Measurements from ENCODE around the gene SPTBN4. TPM values are rescaled to one million over a fixed set of nuclear protein-coding genes. Genes with fewer than 3 reads are reported as not detected.
"Not testable (repeated sequence)": the region's sequence is repeated elsewhere in the genome, so short reads cannot be mapped to it uniquely, and the experiment has no call there.

The SPTBN4 gene
- polyA plus RNA-seq, 6 donors from 2014 or later, result not detected

- no peak overlapping the region for H3K4me3 Mint-ChIP-seq
- H3K27me3 Mint-ChIP-seq, result peaks cover 42 to 69% (median 53%) of the 10 kb centered on the region in 3 donors
Measured at GRCh38 chr19:40559394-40559793, 92.6 kb downstream of the SPTBN4 start.

GRCh38 chr19:40560092-40560507, 93.3 kb downstream of the SPTBN4 start:
- Mint-ChIP-seq H3K9me3 (peaks cover 0 to 2% (median 0%) of the 10 kb centered on the region in 7 donors), H3K27ac (no peak overlapping the region), H3K4me1 (peaks cover 0 to under 1% (median 0%) of the 10 kb centered on the region in 3 donors), H3K27me3 (peaks cover 37 to 69% (median 53%) of the 10 kb centered on the region in 3 donors), H3K4me3 (no peak overlapping the region), H3K36me3 (peaks cover 0 to 9% of the 10 kb centered on the region in 2 donors)
- ATAC-seq (ENCODE audit: low read depth in 2 of 2) (no peak), DNase-seq (no peak)

More at GRCh38 chr19:40559394-40559793, 92.6 kb downstream of the SPTBN4 start:
- ATAC-seq (ENCODE audit: low read depth in 2 of 2) (no peak), DNase-seq (no peak)
- Mint-ChIP-seq H3K27ac (no peak overlapping the region), H3K36me3 (peaks cover 0 to 9% of the 10 kb centered on the region in 2 donors), H3K4me1 (peaks cover 0 to 5% (median 0%) of the 10 kb centered on the region in 3 donors), H3K9me3 (peaks cover 0 to 2% (median 0%) of the 10 kb centered on the region in 7 donors)

- Mint-ChIP-seq H3K36me3 (peaks cover 0 to 9% of the 10 kb centered on the region in 2 donors), H3K9me3 (no peaks in the 10 kb centered on the region), H3K4me1 (peaks cover 0 to 3% (median 0%) of the 10 kb centered on the region in 3 donors), H3K4me3 (no peak overlapping the region), H3K27ac (peak overlapping the region in 1 of 6 donors; percentile 73), H3K27me3 (peaks cover 37 to 72% (median 56%) of the 10 kb centered on the region in 3 donors)
- ATAC-seq (ENCODE audit: low read depth in 2 of 2) (no peak), DNase-seq (no peak)
Measured at GRCh38 chr19:40561947-40562346, 95.1 kb downstream of the SPTBN4 start.

DNA sequence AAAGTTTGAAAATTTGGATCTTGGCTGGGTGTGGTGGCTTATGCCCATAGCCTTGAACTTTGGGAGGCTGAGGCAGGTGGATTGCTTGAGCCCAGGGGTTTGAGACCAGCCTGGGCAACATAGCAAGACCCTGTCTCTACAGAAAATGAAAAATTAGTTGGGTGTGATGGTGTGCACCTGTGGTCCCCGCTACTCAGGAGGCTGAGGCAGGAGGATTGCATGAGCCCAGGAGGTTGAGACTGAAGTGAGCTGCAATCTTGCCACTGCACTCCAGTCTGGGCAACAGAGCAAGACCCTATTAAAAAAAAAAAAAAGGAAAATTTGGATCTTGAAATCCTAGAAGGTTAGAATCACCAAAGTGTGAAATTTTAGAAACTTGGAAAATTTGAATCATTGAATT, 97.7 kb downstream of the SPTBN4 start:
- H3K27me3 Mint-ChIP-seq, result peaks cover 23 to 74% (median 44%) of the 10 kb centered on the region in 3 donors
- not testable (repeated sequence) for H3K4me1 Mint-ChIP-seq; H3K9me3 Mint-ChIP-seq; ATAC-seq (ENCODE audit: low read depth in 2 of 2); H3K36me3 Mint-ChIP-seq; H3K4me3 Mint-ChIP-seq; DNase-seq; H3K27ac Mint-ChIP-seq

DNA sequence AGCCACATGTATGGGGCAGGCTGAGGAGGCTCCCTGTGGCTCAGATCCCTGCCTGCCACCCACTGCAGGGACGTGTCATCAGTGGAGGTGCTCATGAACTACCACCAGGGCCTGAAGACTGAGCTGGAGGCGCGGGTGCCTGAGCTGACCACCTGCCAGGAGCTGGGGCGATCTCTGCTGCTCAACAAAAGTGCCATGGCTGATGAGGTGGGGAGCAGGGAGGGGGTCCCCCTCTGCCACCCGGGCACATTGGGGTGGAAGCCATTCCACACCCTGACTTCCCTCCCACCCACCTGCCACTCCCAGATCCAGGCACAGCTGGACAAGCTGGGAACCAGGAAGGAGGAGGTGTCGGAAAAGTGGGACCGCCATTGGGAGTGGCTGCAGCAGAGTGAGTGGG, 98.6 kb downstream of the SPTBN4 start:
- H3K27me3 Mint-ChIP-seq, result peaks cover 19 to 70% (median 37%) of the 10 kb centered on the region in 3 donors
- peaks cover 0 to 9% of the 10 kb centered on the region in 2 donors for H3K36me3 Mint-ChIP-seq
- no peaks in the 10 kb centered on the region for H3K9me3 Mint-ChIP-seq

DNA sequence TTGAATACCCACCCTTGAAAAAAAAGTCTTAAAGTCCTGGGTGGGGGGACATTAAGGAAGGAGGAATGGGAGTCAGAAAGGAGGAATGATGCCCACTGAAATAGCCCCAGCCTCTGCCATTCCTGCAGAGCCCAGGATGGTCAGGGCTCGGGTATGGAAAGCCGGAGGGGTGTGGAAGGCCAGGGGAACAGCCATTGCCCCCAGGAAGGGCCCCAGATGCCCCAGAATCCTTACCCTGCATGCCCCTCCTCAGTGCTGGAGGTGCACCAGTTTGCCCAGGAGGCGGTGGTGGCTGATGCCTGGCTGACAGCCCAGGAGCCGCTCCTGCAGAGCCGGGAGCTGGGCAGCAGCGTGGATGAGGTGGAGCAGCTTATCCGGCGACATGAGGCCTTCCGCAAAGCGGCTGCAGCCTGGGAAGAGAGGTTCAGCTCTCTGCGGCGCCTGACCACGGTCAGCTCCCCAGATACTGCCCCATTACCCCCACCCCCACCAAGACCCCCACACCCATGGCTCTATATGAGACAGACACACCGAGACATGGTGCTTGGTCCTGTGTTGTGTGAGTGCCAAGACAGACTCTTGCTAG, 99.2 kb downstream of the SPTBN4 start:
- peaks cover 0 to 5% (median 0%) of the 10 kb centered on the region in 7 donors for H3K9me3 Mint-ChIP-seq

More for the DNA sequence above, 98.6 kb downstream of the SPTBN4 start:
- no peak for ATAC-seq (ENCODE audit: low read depth in 2 of 2)
- Mint-ChIP-seq H3K4me3 (no peak overlapping the region), H3K27ac (no peak overlapping the region), H3K4me1 (peaks cover 9 to 14% (median 9%) of the 10 kb centered on the region in 3 donors)
- no peak for DNase-seq

DNA sequence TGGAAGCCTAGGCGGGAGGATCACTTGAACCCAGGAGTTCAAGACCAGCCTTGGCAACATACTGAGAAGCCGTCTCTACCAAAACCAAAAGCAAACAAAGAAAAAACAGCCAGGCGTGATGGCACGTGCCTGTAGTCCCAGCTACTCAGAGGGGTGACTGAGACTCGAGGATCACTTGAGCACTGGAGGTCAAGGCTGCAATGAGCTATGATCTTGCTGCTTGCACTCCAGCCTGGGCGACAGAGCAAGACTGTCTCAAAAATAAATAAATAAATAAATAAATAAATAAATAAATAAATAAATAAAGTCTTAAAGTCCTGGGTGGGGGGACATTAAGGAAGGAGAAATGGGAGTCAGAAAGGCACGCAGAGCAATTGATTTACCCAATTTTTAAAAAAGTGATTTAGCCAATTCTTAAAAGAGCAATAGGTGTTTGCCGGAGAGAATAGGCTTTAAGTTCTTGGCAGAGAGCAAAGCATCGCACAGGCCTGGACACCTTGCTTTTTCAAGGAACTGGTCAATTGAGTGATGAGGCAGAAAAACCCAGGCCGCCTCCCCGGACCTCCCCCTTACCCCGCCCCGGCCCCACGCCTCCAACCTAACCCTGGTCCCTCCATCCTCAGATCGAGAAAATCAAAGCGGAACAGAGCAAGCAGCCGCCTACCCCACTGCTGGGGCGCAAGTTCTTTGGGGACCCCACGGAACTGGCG, 100.4 kb downstream of the SPTBN4 start:
- ATAC-seq (ENCODE audit: low read depth in 2 of 2) (no peak), DNase-seq (no peak)
- Mint-ChIP-seq H3K4me1 (peaks cover 16 to 20% (median 17%) of the 10 kb centered on the region in 3 donors), H3K36me3 (peaks cover 0 to 1% of the 10 kb centered on the region in 2 donors), H3K9me3 (peaks cover 0 to 6% (median 0%) of the 10 kb centered on the region in 7 donors), H3K27ac (no peak overlapping the region), H3K27me3 (peaks cover 13 to 52% (median 29%) of the 10 kb centered on the region in 3 donors), H3K4me3 (peak overlapping the region in 6 of 8 donors; percentile 35 to 79 (median 64))

More for the DNA sequence above, 99.2 kb downstream of the SPTBN4 start:
- Mint-ChIP-seq H3K4me1 (peaks cover 15 to 19% (median 15%) of the 10 kb centered on the region in 3 donors), H3K27ac (no peak overlapping the region), H3K36me3 (peaks cover 0 to 9% of the 10 kb centered on the region in 2 donors), H3K27me3 (peaks cover 19 to 64% (median 37%) of the 10 kb centered on the region in 3 donors), H3K4me3 (peak overlapping the region in 1 of 8 donors; percentile 22)
- ATAC-seq (ENCODE audit: low read depth in 2 of 2), result no peak
- no peak for DNase-seq

GRCh38 chr19:40567750-40568494, 101.1 kb downstream of the SPTBN4 start:
- peaks cover 16 to 20% (median 17%) of the 10 kb centered on the region in 3 donors for H3K4me1 Mint-ChIP-seq
- H3K27me3 Mint-ChIP-seq, result peaks cover 13 to 52% (median 27%) of the 10 kb centered on the region in 3 donors
- H3K4me3 Mint-ChIP-seq, result peak overlapping the region in 5 of 8 donors; percentile 35 to 68 (median 60)
- ATAC-seq (ENCODE audit: low read depth in 2 of 2), result no peak
- no peak overlapping the region for H3K27ac Mint-ChIP-seq
- H3K36me3 Mint-ChIP-seq, result no peaks in the 10 kb centered on the region
- H3K9me3 Mint-ChIP-seq, result peaks cover 0 to 6% (median 0%) of the 10 kb centered on the region in 7 donors
- DNase-seq, result no peak

GRCh38 chr19:40570313-40571004, 103.7 kb downstream of the SPTBN4 start:
- peak overlapping the region; percentile 69 to 97 (median 82) for H3K27ac Mint-ChIP-seq
- peaks cover 0 to 6% (median 0%) of the 10 kb centered on the region in 7 donors for H3K9me3 Mint-ChIP-seq
- peak; percentile 98 for DNase-seq
- peaks cover 17 to 20% (median 19%) of the 10 kb centered on the region in 3 donors for H3K4me1 Mint-ChIP-seq
- H3K36me3 Mint-ChIP-seq, result no peaks in the 10 kb centered on the region
- peak overlapping the region; percentile 20 to 88 (median 83) for H3K4me3 Mint-ChIP-seq
- H3K27me3 Mint-ChIP-seq, result peaks cover 4 to 31% (median 13%) of the 10 kb centered on the region in 3 donors
- peak; percentile 87 to 91 for ATAC-seq (ENCODE audit: low read depth in 2 of 2)

GRCh38 chr19:40571005-40571318, 104.2 kb downstream of the SPTBN4 start:
- Mint-ChIP-seq H3K4me3 (peak overlapping the region; percentile 20 to 88 (median 70)), H3K27ac (peak overlapping the region in 4 of 6 donors; percentile 69 to 97 (median 76)), H3K9me3 (peaks cover 0 to 6% (median 0%) of the 10 kb centered on the region in 7 donors), H3K27me3 (peaks cover 4 to 26% (median 8%) of the 10 kb centered on the region in 3 donors), H3K4me1 (peaks cover 19 to 21% (median 19%) of the 10 kb centered on the region in 3 donors), H3K36me3 (no peaks in the 10 kb centered on the region)
- no peak for ATAC-seq (ENCODE audit: low read depth in 2 of 2)
- DNase-seq, result no peak

GRCh38 chr19:40571831-40572495, 105.2 kb downstream of the SPTBN4 start:
- Mint-ChIP-seq H3K36me3 (no peaks in the 10 kb centered on the region), H3K27ac (peak overlapping the region in 1 of 6 donors; percentile 19), H3K4me1 (peaks cover 16 to 26% (median 22%) of the 10 kb centered on the region in 3 donors), H3K9me3 (peaks cover 0 to 6% (median 0%) of the 10 kb centered on the region in 7 donors), H3K27me3 (peaks cover 0 to 16% (median 0%) of the 10 kb centered on the region in 3 donors), H3K4me3 (peak overlapping the region in 1 of 8 donors; percentile 72)
- DNase-seq (no peak), ATAC-seq (ENCODE audit: low read depth in 2 of 2) (no peak)

GRCh38 chr19:40575326-40575725, 108.5 kb downstream of the SPTBN4 start:
- H3K9me3 Mint-ChIP-seq, result peaks cover 0 to 6% (median 0%) of the 10 kb centered on the region in 7 donors
- ATAC-seq (ENCODE audit: low read depth in 2 of 2) (no peak), DNase-seq (no peak)
- H3K27me3 Mint-ChIP-seq, result no peaks in the 10 kb centered on the region
- peaks cover 22 to 33% (median 29%) of the 10 kb centered on the region in 3 donors for H3K4me1 Mint-ChIP-seq
- peak overlapping the region; percentile 46 to 82 (median 76) for H3K4me3 Mint-ChIP-seq
- H3K27ac Mint-ChIP-seq, result peak overlapping the region in 2 of 6 donors; percentile 27 to 65
- peaks cover 4 to 8% of the 10 kb centered on the region in 2 donors for H3K36me3 Mint-ChIP-seq

All from naive B cell (primary cell).